Measurements from ENCODE around the gene THNSL1. TPM values are rescaled to one million over a fixed set of nuclear protein-coding genes. Genes with fewer than 3 reads are reported as not detected.

The THNSL1 gene
- total RNA-seq, 1 experiment from 2014 or later, result 2.3 TPM

DNA sequence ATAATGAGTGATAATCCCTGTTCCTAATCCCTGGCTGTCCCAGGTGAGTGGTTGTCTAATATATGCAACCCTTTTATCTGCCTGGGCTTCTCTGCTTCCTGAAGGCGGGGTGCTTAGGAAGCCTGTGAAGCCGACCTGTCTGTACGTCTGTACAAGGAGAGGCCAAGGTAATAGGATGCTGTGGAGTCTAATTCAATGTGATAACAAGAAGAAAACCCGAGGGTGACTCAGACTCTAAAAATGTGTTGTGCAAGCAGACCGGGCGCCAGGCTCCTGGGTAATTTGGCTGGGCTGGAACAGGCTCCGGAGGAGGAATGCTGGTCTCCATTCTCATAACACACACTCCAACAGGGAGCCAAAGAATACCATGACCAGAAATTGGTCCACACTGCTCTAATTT is 43.6 kb downstream of the THNSL1 start:
- DNase-seq (ENCODE audit: low read depth), result peak; percentile 80

- no peak for DNase-seq (ENCODE audit: low read depth)
These were observed 44.7 kb downstream of the THNSL1 start for GRCh38 chr10:25061125-25061524.

- DNase-seq (ENCODE audit: low read depth), result peak; percentile 13
These were observed 45.5 kb downstream of the THNSL1 start for GRCh38 chr10:25061711-25062449.

GRCh38 chr10:25063157-25063556 is 46.7 kb downstream of the THNSL1 start:
- DNase-seq (ENCODE audit: low read depth), result no peak

DNA sequence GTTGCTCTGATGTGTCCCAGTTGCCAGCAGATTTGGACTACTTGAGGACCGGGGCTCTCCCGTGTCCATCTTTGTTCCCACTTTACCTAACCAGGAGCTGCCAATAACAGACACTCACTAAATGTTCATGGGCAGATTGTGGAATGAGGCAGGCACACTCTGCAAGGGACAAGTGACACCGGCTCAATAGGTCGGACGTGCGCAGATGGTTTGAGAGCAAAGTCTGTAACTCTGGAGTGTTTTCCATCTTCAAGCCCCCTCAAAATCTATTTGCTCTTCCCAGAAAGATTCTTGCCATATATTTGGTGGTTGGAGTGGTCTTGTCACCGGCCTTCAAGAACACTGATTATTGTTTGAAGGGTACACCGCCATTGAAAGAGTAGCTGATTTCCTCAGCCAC is 47.2 kb downstream of the THNSL1 start:
- DNase-seq (ENCODE audit: low read depth), result no peak

- DNase-seq (ENCODE audit: low read depth), result no peak
These were observed 48.0 kb downstream of the THNSL1 start for GRCh38 chr10:25064401-25064800.

GRCh38 chr10:25065761-25066476 is 49.5 kb downstream of the THNSL1 start:
- no peak for DNase-seq (ENCODE audit: low read depth)

GRCh38 chr10:25068152-25069058 is 52.0 kb downstream of the THNSL1 start:
- peak; percentile 49 for DNase-seq (ENCODE audit: low read depth)

- no peak for DNase-seq (ENCODE audit: low read depth)
These were observed 54.8 kb downstream of the THNSL1 start for GRCh38 chr10:25071227-25071626.

- no peak for DNase-seq (ENCODE audit: low read depth)
These were observed 56.4 kb downstream of the THNSL1 start for GRCh38 chr10:25072786-25073185.

GRCh38 chr10:25075825-25076224 is 59.4 kb downstream of the THNSL1 start:
- no peak for DNase-seq (ENCODE audit: low read depth)

Other genes with a start within 250 kb of the THNSL1 start
- 4.9 and 8.7 TPM in 2 replicates for gene PRTFDC1, start 64.0 kb upstream of the THNSL1 start, total RNA-seq (2014; rRNA removed; shearing (Covaris generic))
- 0.33 TPM in 1 of 2 replicates, not detected in the other for gene ENKUR, start 454 bp upstream of the THNSL1 start, total RNA-seq (2014; rRNA removed; shearing (Covaris generic))
- 2.6 and 4.6 TPM in 2 replicates for gene GPR158, start 158.4 kb downstream of the THNSL1 start, total RNA-seq (2014; rRNA removed; shearing (Covaris generic))

Data from Daoy (cell line).